ENCODE data around the gene CASZ1.

The CASZ1 gene

GRCh38 chr1:10612436-10613160 lies 183.8 kb downstream of the CASZ1 start:
- H3K27ac ChIP-seq: no peak overlapping the region
- TF ChIP-seq CTCF (IDR thresholded peaks at IDR 0.05) (no peak), ZFX (IDR thresholded peaks at IDR 0.05; ENCODE audit: borderline replicate concordance) (no peak)

GRCh38 chr1:10610901-10611600 lies 185.4 kb downstream of the CASZ1 start:
- no peak for TF ChIP-seq CTCF (IDR thresholded peaks at IDR 0.05)
- no peak for TF ChIP-seq ZFX (IDR thresholded peaks at IDR 0.05; ENCODE audit: borderline replicate concordance)
- no peak overlapping the region for H3K27ac ChIP-seq

GRCh38 chr1:10608690-10609089 lies 187.8 kb downstream of the CASZ1 start:
- TF ChIP-seq CTCF (IDR thresholded peaks at IDR 0.05): no peak
- TF ChIP-seq ZFX (IDR thresholded peaks at IDR 0.05; ENCODE audit: borderline replicate concordance): no peak

GRCh38 chr1:10607228-10607627 lies 189.2 kb downstream of the CASZ1 start:
- no peak overlapping the region for H3K27ac ChIP-seq
- TF ChIP-seq ZFX (IDR thresholded peaks at IDR 0.05; ENCODE audit: borderline replicate concordance): no peak
- no peak for TF ChIP-seq CTCF (IDR thresholded peaks at IDR 0.05)

More at GRCh38 chr1:10608690-10609089, 187.8 kb downstream of the CASZ1 start:
- H3K27ac ChIP-seq: no peak overlapping the region

- H3K27ac ChIP-seq: no peak overlapping the region
- TF ChIP-seq CTCF (IDR thresholded peaks at IDR 0.05) (no peak), ZFX (IDR thresholded peaks at IDR 0.05; ENCODE audit: borderline replicate concordance) (no peak)
These were observed 190.4 kb downstream of the CASZ1 start for GRCh38 chr1:10606064-10606463.

- H3K27ac ChIP-seq: no peak overlapping the region
- no peak for TF ChIP-seq ZFX (IDR thresholded peaks at IDR 0.05; ENCODE audit: borderline replicate concordance)
- no peak for TF ChIP-seq CTCF (IDR thresholded peaks at IDR 0.05)
These were observed 191.5 kb downstream of the CASZ1 start for GRCh38 chr1:10604966-10605365.

- H3K27ac ChIP-seq: no peak overlapping the region
- no peak for TF ChIP-seq ZFX (IDR thresholded peaks at IDR 0.05; ENCODE audit: borderline replicate concordance)
These were observed 193.5 kb downstream of the CASZ1 start for GRCh38 chr1:10602936-10603335.
